HCT116 (cell line): Measurements from ENCODE around the gene IL17C. TPM values are rescaled to one million over a fixed set of nuclear protein-coding genes. Genes with fewer than 3 reads are reported as not detected.

ENCODE experiments used
- ATAC-seq: fragments of 200-7000 bp; cut with Tn5 transposase; 2 replicates; pipeline ENCODE4 v1.9.1; 2020; ENCODE audit warnings: mild to moderate bottlenecking, moderate library complexity
- BruUV-seq: library from RNA; stranded (reverse); fragments of 400-500 nt; replicated peaks from 2 replicates; lab custom pipeline; 2021; lab: Mats Ljungman, UMichigan
- CTCF ChIA-PET: fragments of 300-600 bp; sonication (Branson Sonifier 250); formaldehyde crosslinking; loops from one replicate; lab custom pipeline; 2021; ENCODE audit warnings: antibody characterized with exemption; lab: Charles Lee
- POLR2A ChIA-PET: fragments of 300-600, 350-600 bp; sonication (Branson Sonifier 250); formaldehyde crosslinking; loops from one replicate; lab custom pipeline; 2021; ENCODE audit warnings: antibody characterized with exemption; lab: Charles Lee
- RAD21 ChIA-PET, 2 experiments: fragments of 300-600 bp; sonication (Branson Sonifier 250); formaldehyde crosslinking; loops; one replicate each; lab custom pipeline; 2023; ENCODE audit warnings: low total read pairs in 2 of 2; ENCODE audit not compliant: uncharacterized antibody in 2 of 2, unreplicated experiment in 2 of 2, low non-redundant PET in 1 of 2; lab: Charles Lee
- DNase-seq: peaks from one replicate; pipeline ENCODE4 v3.0.0-alpha.2; 2010; ENCODE audit warnings: low read depth, low spot score
- H2AFZ ChIP-seq: fragments of 200-600 bp; shearing (Covaris generic), sonication (generic); 2 replicates; pipeline ENCODE4 v1.6.1; 2017; ENCODE audit warnings: low read depth, mixed run types, mixed read lengths, antibody characterized with exemption, low read length; ENCODE audit not compliant: poor library complexity, severe bottlenecking
- H3K27ac ChIP-seq: 2 replicates; pipeline ENCODE4 v1.5.1; 2012; ENCODE audit warnings: low read depth, low read length
- H3K27me3 ChIP-seq: fragments of 200-600 bp; sonication (generic); 2 replicates; pipeline ENCODE4 v1.6.1; 2016; ENCODE audit warnings: mixed run types, low read length, mixed read lengths; ENCODE audit not compliant: insufficient read depth
- H3K36me3 ChIP-seq, 2 experiments: fragments of 200-500 bp in 1 of 2; fragments of 200-600 bp in 1 of 2; sonication (Bioruptor generic) in 1 of 2; sonication (generic) in 1 of 2; 2 replicates each; pipeline versions ENCODE4 v1.5.1 to v1.6.1; 2014 to 2016; ENCODE audit warnings: low read length in 2 of 2, inconsistent platforms in 1 of 2, mixed read lengths in 1 of 2, mixed run types in 1 of 2; ENCODE audit not compliant: insufficient read depth in 2 of 2, control insufficient read depth in 1 of 2
- H3K4me1 ChIP-seq, 2 experiments: fragments of 200-600 bp in 1 of 2; sonication (generic) in 1 of 2; 2 replicates each; pipeline versions ENCODE4 v1.5.1 to v1.6.1; 2012 to 2017; ENCODE audit warnings: low read length in 2 of 2, inconsistent platforms in 1 of 2, mild to moderate bottlenecking in 1 of 2, mixed read lengths in 1 of 2, mixed run types in 1 of 2, moderate library complexity in 1 of 2; ENCODE audit not compliant: insufficient read depth in 2 of 2, control insufficient read depth in 1 of 2
- H3K4me2 ChIP-seq: fragments of 200-600 bp; sonication (generic); 2 replicates; pipeline ENCODE4 v1.6.1; 2017; ENCODE audit warnings: mixed run types, low read length, mixed read lengths
- H3K4me3 ChIP-seq, 2 experiments: fragments of 200-600 bp in 1 of 2; sonication (generic) in 1 of 2; replicated peaks in 1 of 2; 2 replicates each; pipeline ENCODE4 v1.5.1; 2011 to 2016; ENCODE audit warnings: low read length in 2 of 2, control low read depth in 1 of 2, low read depth in 1 of 2, mild to moderate bottlenecking in 1 of 2, mixed read lengths in 1 of 2, mixed run types in 1 of 2
- H3K79me2 ChIP-seq: fragments of 200-600 bp; sonication (generic); 2 replicates; pipeline ENCODE4 v1.6.1; 2017; ENCODE audit warnings: mild to moderate bottlenecking, mixed run types, low read length, moderate library complexity, mixed read lengths; ENCODE audit not compliant: insufficient read depth
- H3K9ac ChIP-seq: fragments of 200-600 bp; sonication (generic); 2 replicates; pipeline ENCODE4 v1.6.1; 2016; ENCODE audit warnings: low read length, mixed read lengths
- H3K9me2 ChIP-seq: fragments of 200-600 bp; sonication (generic), shearing (Covaris generic); 2 replicates; pipeline ENCODE4 v1.6.1; 2017; ENCODE audit warnings: mixed run types, mild to moderate bottlenecking, moderate library complexity; ENCODE audit not compliant: insufficient read depth
- H3K9me3 ChIP-seq, 2 experiments: fragments of 200-500 bp in 1 of 2; fragments of 200-600 bp in 1 of 2; sonication (Bioruptor generic) in 1 of 2; sonication (generic) in 1 of 2; 2 replicates each; pipeline ENCODE4 v1.6.1; 2014 to 2017; ENCODE audit warnings: low read length in 2 of 2, mixed read lengths in 2 of 2, inconsistent platforms in 1 of 2, low read depth in 1 of 2, mild to moderate bottlenecking in 1 of 2, mixed run types in 1 of 2, moderate library complexity in 1 of 2; ENCODE audit not compliant: control insufficient read depth in 1 of 2, insufficient read depth in 1 of 2
- H4K20me1 ChIP-seq: fragments of 200-600 bp; sonication (generic), shearing (Covaris generic); 2 replicates; pipeline ENCODE4 v1.6.1; 2017; ENCODE audit warnings: mixed run types, mild to moderate bottlenecking, moderate library complexity; ENCODE audit not compliant: insufficient read depth
- JUND ChIP-seq: IDR thresholded peaks from 2 replicates; pipeline ENCODE4 v1.6.1; 2012
- MAX ChIP-seq: IDR thresholded peaks from 2 replicates; pipeline ENCODE4 v1.6.1; 2012
- POLR2AphosphoS5 ChIP-seq: IDR thresholded peaks from 2 replicates; pipeline ENCODE4 v1.6.1; 2011; ENCODE audit warnings: mild to moderate bottlenecking, low read depth, low read length, moderate library complexity
- RAD21 ChIP-seq: IDR thresholded peaks from 2 replicates; pipeline ENCODE4 v1.6.1; 2012; ENCODE audit warnings: low read depth, mild to moderate bottlenecking
- REST ChIP-seq: IDR thresholded peaks from 2 replicates; pipeline ENCODE4 v1.6.1; 2012; ENCODE audit warnings: low read depth
- SP1 ChIP-seq: IDR thresholded peaks from 2 replicates; pipeline ENCODE4 v1.6.1; 2012; ENCODE audit warnings: low read depth
- SRF ChIP-seq: IDR thresholded peaks from 2 replicates; pipeline ENCODE4 v1.6.1; 2012; ENCODE audit warnings: low read depth
- ZBTB33 ChIP-seq: IDR thresholded peaks from 2 replicates; pipeline ENCODE4 v1.6.1; 2011; ENCODE audit warnings: mild to moderate bottlenecking, low read length, moderate library complexity; ENCODE audit not compliant: insufficient replicate concordance; ENCODE audit errors: extremely low read depth
- ZFX ChIP-seq: fragments of 450-650 bp; IDR thresholded peaks from 2 replicates; pipeline ENCODE4 v1.6.1; 2017
- intact Hi-C: fragments of 100-400 bp; cut with micrococcal nuclease; formaldehyde crosslinking; loops from 2 replicates; pipeline ENCODE4 v1.10.0; 2022
- total RNA-seq: library from RNA; stranded (reverse); gene quantifications from one replicate; pipeline ENCODE4 v1.2.1, GENCODE V29; 2021; ENCODE audit not compliant: unreplicated experiment

Gene IL17C
- total RNA-seq, 1 experiment from 2014 or later: not detected

- ATAC-seq (no peak), DNase-seq (no peak)
- no TSS peak for BruUV-seq
- H3K36me3 ChIP-seq: peaks cover 44 to 60% of the 10 kb centered on the region in 2 experiments; a peak in 3 of 4 replicates
- H2AFZ ChIP-seq: no peak overlapping the region
- H3K4me1 ChIP-seq: no peaks in the 10 kb centered on the region
- H3K9me2 ChIP-seq: no peaks in the 10 kb centered on the region
- H4K20me1 ChIP-seq: no peaks in the 10 kb centered on the region
- ChIA-PET RAD21 (no interaction called here), POLR2A (no interaction called here), CTCF (no interaction called here)
- H3K4me3 ChIP-seq: no peak overlapping the region
- intact Hi-C loops: no loop called here
- no peak overlapping the region for H3K9ac ChIP-seq
- H3K27ac ChIP-seq: no peak overlapping the region
- no peaks in the 10 kb centered on the region for H3K9me3 ChIP-seq
- no peaks in the 10 kb centered on the region for H3K27me3 ChIP-seq
- TF ChIP-seq POLR2AphosphoS5 (no peak), MAX (no peak), JUND (no peak), SP1 (no peak), ZBTB33 (no peak), RAD21 (no peak), SRF (no peak), REST (no peak), ZFX (no peak)
- H3K79me2 ChIP-seq: peaks cover 18% of the 10 kb centered on the region; the same call in 1 of the 2 replicates
- H3K4me2 ChIP-seq: no peak overlapping the region
Measured at GRCh38 chr16:88624481-88624880, 13.9 kb upstream of the IL17C start.
